Neuron (in vitro differentiated cells): ENCODE results near the gene CCDC82.

ENCODE experiments used
- H2AFZ ChIP-seq: one replicate; pipeline ENCODE4 v1.6.1; 2013; ENCODE audit warnings: low read depth, mild to moderate bottlenecking, inconsistent platforms, low read length, moderate library complexity
- H3K27me3 ChIP-seq: one replicate; pipeline ENCODE4 v1.6.1; 2013; ENCODE audit warnings: low read length; ENCODE audit not compliant: insufficient read depth
- H3K36me3 ChIP-seq: one replicate; pipeline ENCODE4 v1.6.1; 2013; ENCODE audit warnings: low read length; ENCODE audit not compliant: insufficient read depth
- H3K4me1 ChIP-seq: one replicate; pipeline ENCODE4 v1.6.1; 2013; ENCODE audit warnings: low read length; ENCODE audit not compliant: insufficient read depth
- H3K4me3 ChIP-seq: 2 replicates; pipeline ENCODE4 v1.5.1; 2013; ENCODE audit warnings: mild to moderate bottlenecking, low read length, moderate library complexity
- H3K9me3 ChIP-seq: one replicate; pipeline ENCODE4 v1.6.1; 2013; ENCODE audit warnings: low read length

Gene CCDC82

GRCh38 chr11:96306933-96307775 lies 82.6 kb downstream of the CCDC82 start:
- no peaks in the 10 kb centered on the region for H3K27me3 ChIP-seq
- H3K36me3 ChIP-seq, result no peaks in the 10 kb centered on the region
- peak overlapping the region; percentile 39 for H2AFZ ChIP-seq
- H3K4me1 ChIP-seq, result peaks cover 58% of the 10 kb centered on the region
- peak overlapping the region; percentile 44 for H3K4me3 ChIP-seq
- no peaks in the 10 kb centered on the region for H3K9me3 ChIP-seq

GRCh38 chr11:96306600-96306932 lies 83.1 kb downstream of the CCDC82 start:
- H3K4me3 ChIP-seq, result peak overlapping the region; percentile 44
- no peaks in the 10 kb centered on the region for H3K27me3 ChIP-seq
- no peaks in the 10 kb centered on the region for H3K9me3 ChIP-seq
- no peaks in the 10 kb centered on the region for H3K36me3 ChIP-seq
- H2AFZ ChIP-seq, result peak overlapping the region; percentile 39
- peaks cover 56% of the 10 kb centered on the region for H3K4me1 ChIP-seq

GRCh38 chr11:96306071-96306470 lies 83.6 kb downstream of the CCDC82 start:
- Histone ChIP-seq H2AFZ (peak overlapping the region; percentile 39), H3K9me3 (no peaks in the 10 kb centered on the region), H3K4me1 (peaks cover 51% of the 10 kb centered on the region), H3K36me3 (no peaks in the 10 kb centered on the region), H3K27me3 (no peaks in the 10 kb centered on the region), H3K4me3 (peak overlapping the region; percentile 44)

- Histone ChIP-seq H3K9me3 (no peaks in the 10 kb centered on the region), H3K4me1 (peaks cover 46% of the 10 kb centered on the region), H3K27me3 (no peaks in the 10 kb centered on the region)
Measured at GRCh38 chr11:96303980-96304379, 85.7 kb downstream of the CCDC82 start.

GRCh38 chr11:96303064-96303463 lies 86.6 kb downstream of the CCDC82 start:
- Histone ChIP-seq H3K4me1 (peaks cover 36% of the 10 kb centered on the region), H3K9me3 (no peaks in the 10 kb centered on the region), H2AFZ (no peak overlapping the region), H3K36me3 (peaks cover 3% of the 10 kb centered on the region), H3K4me3 (no peak overlapping the region), H3K27me3 (no peaks in the 10 kb centered on the region)

More at GRCh38 chr11:96303980-96304379, 85.7 kb downstream of the CCDC82 start:
- Histone ChIP-seq H3K36me3 (no peaks in the 10 kb centered on the region), H3K4me3 (no peak overlapping the region), H2AFZ (no peak overlapping the region)
